Measurements from ENCODE around the gene GPR155.
A peak's percentile ranks its signal among the peaks of the same experiment; 100 is the strongest.

The GPR155 gene

DNA sequence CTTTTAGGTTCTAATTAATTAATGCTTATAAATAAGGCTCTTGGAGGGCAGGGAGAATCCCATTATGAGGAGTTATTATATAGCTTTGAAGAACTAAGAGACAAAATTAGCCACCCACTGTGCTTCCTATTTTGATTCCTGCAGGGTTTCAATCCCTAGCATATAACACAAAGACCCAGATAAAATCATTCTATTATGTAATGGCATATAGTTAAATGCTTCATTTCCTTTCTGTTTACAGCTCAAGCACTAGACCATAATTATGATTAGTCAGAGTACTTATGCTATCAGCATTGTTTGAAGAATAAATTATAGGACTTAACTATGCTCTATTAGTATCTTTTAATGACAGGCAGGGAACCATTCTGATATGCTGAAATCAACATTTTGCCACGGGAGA is 9.1 kb downstream of the GPR155 start:
- no peak for ATAC-seq
- no peaks in the 10 kb centered on the region for H3K9me3 Mint-ChIP-seq
- no peak overlapping the region for H3K27ac Mint-ChIP-seq
- H3K4me1 Mint-ChIP-seq, result peaks cover 7% of the 10 kb centered on the region
- H3K36me3 Mint-ChIP-seq, result peaks cover 6% of the 10 kb centered on the region
- H3K4me3 Mint-ChIP-seq, result no peak overlapping the region
- no peaks in the 10 kb centered on the region for H3K27me3 Mint-ChIP-seq

DNA sequence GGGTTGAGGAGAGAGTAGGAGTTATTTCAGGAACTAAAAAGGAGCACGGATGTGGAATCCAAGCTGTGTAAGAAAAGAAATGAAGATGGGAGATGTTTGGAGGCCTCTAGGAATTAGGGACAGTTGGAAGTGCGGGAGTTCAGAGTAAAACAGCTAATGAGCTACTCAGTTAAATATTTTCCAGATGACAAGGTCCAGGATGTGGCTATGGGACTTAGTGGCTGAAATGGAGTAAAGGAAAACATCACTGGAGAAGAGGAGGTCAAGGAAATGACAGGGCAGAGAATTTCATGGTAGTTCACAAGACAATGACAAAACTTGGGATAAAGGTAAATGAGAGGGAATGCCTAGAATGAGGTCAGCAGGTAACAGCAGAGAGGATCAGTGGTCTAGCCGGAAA is 13.0 kb downstream of the GPR155 start:
- Mint-ChIP-seq H3K27me3 (no peaks in the 10 kb centered on the region), H3K27ac (no peak overlapping the region), H3K4me3 (no peak overlapping the region), H3K4me1 (peaks cover 7% of the 10 kb centered on the region), H3K9me3 (no peaks in the 10 kb centered on the region), H3K36me3 (no peaks in the 10 kb centered on the region)
- no peak for ATAC-seq

DNA sequence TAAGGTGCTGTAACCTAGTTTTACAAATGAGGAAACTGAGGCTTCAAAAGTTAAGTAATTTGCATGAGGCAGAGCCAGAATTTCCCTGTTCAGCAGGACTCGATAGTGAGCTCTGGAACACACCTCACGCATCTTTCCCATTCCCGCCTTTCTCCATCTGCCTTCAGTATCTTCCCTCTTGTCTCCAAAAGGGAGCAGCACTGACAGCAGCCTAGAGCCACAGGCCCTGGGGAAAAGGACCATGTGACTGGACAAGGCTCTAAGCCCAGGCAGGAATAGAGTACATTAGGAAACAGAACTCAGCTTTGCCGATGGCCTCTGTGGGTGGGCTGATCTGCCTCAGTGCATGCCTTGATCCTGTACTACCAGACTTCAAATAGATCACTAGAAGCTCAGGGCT is 21.5 kb downstream of the GPR155 start:
- no peak overlapping the region for H3K4me3 Mint-ChIP-seq
- H3K27ac Mint-ChIP-seq, result no peak overlapping the region
- H3K36me3 Mint-ChIP-seq, result no peaks in the 10 kb centered on the region
- no peaks in the 10 kb centered on the region for H3K9me3 Mint-ChIP-seq
- ATAC-seq, result no peak
- no peaks in the 10 kb centered on the region for H3K4me1 Mint-ChIP-seq
- no peaks in the 10 kb centered on the region for H3K27me3 Mint-ChIP-seq

DNA sequence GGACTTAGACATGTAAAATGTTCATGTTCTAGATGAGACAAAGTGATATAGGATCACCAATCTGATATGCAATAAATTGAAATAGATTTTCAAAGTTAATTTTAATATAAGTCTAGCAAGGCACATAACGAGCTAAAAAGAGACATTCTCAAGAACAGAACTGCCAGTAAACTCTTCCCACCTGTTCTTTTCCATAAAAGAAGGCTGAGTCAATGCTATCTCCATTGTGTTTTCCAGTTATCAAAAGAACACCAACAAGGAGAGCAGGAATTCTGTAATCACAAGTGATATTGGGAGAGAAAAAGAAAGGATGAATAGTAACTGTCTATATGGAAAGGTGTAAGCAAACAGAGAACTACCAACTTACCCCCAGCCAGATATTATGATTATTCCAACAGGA is 25.6 kb downstream of the GPR155 start:
- Mint-ChIP-seq H3K36me3 (no peaks in the 10 kb centered on the region), H3K27ac (no peak overlapping the region), H3K4me3 (no peak overlapping the region), H3K27me3 (no peaks in the 10 kb centered on the region), H3K4me1 (no peaks in the 10 kb centered on the region), H3K9me3 (no peaks in the 10 kb centered on the region)
- no peak for ATAC-seq

DNA sequence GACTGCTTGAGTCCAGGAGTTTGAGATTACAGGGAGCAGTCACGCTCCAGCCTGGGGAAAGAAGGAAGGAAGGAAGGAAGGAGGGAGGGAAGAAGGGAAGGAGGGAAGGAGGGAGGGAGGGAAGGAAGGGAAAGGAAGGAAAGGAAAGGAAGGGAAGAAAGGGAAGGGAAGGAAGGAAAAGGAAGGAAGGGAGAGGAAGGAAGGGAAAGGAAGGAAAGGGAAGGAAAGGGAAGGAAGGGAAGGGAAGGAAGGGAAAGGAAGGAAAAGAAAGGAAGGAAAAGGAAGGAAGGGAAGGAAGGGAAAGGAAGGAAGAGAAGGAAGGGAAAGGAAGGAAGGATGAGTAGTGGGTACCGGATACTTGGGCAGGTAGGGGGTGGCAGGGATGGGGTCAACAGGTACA is 32.3 kb downstream of the GPR155 start:
- H3K4me3 Mint-ChIP-seq, result no peak overlapping the region
- ATAC-seq, result no peak

DNA sequence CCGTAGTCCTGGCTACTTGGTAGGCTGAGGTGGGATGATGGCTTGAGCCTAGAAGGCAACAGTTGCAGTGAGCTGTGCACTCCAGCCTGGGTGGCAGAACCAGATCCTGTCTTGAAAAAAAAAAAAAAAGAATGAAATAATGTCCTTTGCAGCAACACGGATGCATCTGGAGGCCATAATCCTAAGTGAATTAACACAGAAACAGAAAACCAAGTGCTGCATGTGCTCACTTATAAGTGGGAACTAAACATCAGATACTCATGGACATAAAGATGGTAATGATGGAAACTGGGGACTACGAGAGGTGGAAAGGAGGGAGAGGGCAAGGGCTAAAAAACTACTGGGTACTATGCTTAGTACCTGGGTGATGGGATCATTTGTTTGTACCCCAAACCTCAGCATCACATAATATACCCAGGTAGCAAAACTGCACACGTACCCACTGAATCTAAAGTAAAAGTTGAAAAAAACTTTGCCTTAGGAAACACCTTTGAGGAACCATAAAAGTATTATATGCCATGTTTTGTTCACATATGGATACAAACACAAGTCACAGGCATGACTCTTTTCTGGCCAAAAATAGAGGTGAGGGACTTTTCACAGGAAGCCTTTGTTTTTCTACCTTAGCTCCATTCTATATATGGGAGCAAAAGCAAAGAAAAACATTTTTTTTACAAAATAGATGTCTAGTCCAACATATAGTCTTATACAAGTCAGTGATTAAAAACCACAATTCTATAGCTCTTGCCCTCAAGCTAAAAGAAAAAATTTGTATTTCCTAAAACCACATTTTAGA is 36.6 kb downstream of the GPR155 start:
- peaks cover 11% of the 10 kb centered on the region for H3K36me3 Mint-ChIP-seq

More for the DNA sequence above, 32.3 kb downstream of the GPR155 start:
- Mint-ChIP-seq H3K27ac (no peak overlapping the region), H3K27me3 (no peaks in the 10 kb centered on the region), H3K9me3 (no peaks in the 10 kb centered on the region), H3K4me1 (peaks cover 8% of the 10 kb centered on the region), H3K36me3 (peaks cover 5% of the 10 kb centered on the region)

DNA sequence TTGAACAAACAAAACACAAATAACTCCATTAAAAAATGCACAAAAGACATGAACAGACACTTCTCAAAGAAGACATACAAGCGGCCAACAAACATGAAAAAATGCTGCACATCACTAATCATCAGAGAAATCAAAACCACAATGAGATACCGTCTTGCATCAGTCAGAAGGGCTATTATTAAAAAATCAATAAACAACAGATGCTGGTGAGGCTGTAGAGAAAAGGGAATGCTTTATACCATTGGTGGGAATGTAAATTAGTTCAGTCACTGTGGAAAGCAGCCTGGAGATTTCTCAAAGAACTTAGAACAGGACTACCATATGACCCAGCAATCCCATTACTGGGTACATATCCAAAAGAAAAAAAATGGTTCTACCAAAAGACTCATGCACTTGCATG is 37.8 kb downstream of the GPR155 start:
- no peaks in the 10 kb centered on the region for H3K27me3 Mint-ChIP-seq
- no peak overlapping the region for H3K4me3 Mint-ChIP-seq
- no peaks in the 10 kb centered on the region for H3K9me3 Mint-ChIP-seq
- H3K36me3 Mint-ChIP-seq, result peaks cover 16% of the 10 kb centered on the region
- no peak for ATAC-seq
- H3K27ac Mint-ChIP-seq, result peak overlapping the region; percentile 75
- H3K4me1 Mint-ChIP-seq, result peaks cover 15% of the 10 kb centered on the region

More for the DNA sequence above, 36.6 kb downstream of the GPR155 start:
- ATAC-seq, result no peak
- Mint-ChIP-seq H3K9me3 (no peaks in the 10 kb centered on the region), H3K27me3 (no peaks in the 10 kb centered on the region), H3K4me3 (peak overlapping the region; percentile 18), H3K27ac (peak overlapping the region; percentile 75), H3K4me1 (peaks cover 15% of the 10 kb centered on the region)

DNA sequence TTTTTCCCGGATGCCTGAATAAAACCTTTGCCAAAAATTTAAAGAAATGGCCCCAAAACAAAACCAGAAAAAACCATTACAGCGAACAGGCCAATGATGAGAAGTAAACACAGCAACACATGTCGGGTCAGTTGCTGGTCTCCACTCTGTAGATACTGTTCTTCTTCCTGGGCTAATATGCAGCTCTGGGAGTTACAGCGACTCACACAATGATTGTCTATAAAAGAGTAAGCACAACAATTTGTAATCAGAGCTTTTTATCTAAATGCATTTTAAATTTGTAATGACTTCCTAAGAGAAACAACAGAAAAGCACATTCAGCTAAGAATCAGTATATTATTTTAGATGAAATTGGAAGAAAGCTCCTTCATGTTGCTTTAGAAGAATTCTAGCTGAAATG is 40.3 kb downstream of the GPR155 start:
- ATAC-seq, result no peak
- no peaks in the 10 kb centered on the region for H3K9me3 Mint-ChIP-seq
- no peaks in the 10 kb centered on the region for H3K27me3 Mint-ChIP-seq
- H3K36me3 Mint-ChIP-seq, result peaks cover 16% of the 10 kb centered on the region
- no peak overlapping the region for H3K4me3 Mint-ChIP-seq
- H3K27ac Mint-ChIP-seq, result no peak overlapping the region
- peaks cover 15% of the 10 kb centered on the region for H3K4me1 Mint-ChIP-seq

DNA sequence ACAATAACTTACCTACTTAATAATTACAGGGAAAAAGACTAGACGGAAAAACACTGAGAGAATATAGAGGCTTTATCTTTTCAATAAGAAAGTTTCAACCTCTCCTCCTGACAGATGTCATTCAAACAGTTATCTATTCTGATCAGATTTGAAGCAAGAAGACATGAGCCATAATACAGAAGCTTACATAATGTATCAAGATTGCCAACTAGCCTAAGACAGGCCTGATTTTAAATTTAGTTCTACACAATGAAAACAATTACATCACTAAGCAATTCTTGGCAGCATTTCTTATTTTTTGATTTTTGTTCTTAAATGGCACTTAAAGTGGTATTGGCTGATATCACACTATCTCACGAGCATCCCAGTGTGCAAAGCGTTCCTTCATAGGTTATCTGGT is 41.6 kb downstream of the GPR155 start:
- H3K4me3 Mint-ChIP-seq, result no peak overlapping the region
- ATAC-seq, result no peak
- H3K27me3 Mint-ChIP-seq, result no peaks in the 10 kb centered on the region
- H3K9me3 Mint-ChIP-seq, result no peaks in the 10 kb centered on the region
- no peak overlapping the region for H3K27ac Mint-ChIP-seq
- peaks cover 21% of the 10 kb centered on the region for H3K36me3 Mint-ChIP-seq
- H3K4me1 Mint-ChIP-seq, result peaks cover 13% of the 10 kb centered on the region

DNA sequence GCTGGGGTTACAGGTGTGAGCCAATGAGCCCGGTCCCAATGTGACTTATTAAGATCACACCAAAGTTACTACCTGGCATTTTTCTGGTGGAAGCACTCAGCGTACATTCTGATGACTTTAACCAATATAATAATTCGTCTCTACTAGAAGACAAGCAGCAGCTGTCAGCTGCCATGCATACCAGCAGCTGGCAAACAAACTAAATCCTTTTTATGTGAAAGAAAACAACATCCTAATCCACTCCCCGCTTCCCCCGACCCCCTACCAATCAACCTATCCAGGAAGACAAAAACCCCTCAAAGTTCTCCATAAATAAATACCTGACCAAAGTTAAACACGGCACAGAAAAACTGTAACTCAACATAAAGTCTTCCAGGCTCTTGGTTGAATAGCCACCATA is 42.1 kb downstream of the GPR155 start:
- H3K36me3 Mint-ChIP-seq, result peaks cover 21% of the 10 kb centered on the region
- no peak overlapping the region for H3K4me3 Mint-ChIP-seq
- H3K4me1 Mint-ChIP-seq, result peaks cover 8% of the 10 kb centered on the region
- H3K27me3 Mint-ChIP-seq, result no peaks in the 10 kb centered on the region
- no peak for ATAC-seq
- H3K9me3 Mint-ChIP-seq, result no peaks in the 10 kb centered on the region
- no peak overlapping the region for H3K27ac Mint-ChIP-seq

DNA sequence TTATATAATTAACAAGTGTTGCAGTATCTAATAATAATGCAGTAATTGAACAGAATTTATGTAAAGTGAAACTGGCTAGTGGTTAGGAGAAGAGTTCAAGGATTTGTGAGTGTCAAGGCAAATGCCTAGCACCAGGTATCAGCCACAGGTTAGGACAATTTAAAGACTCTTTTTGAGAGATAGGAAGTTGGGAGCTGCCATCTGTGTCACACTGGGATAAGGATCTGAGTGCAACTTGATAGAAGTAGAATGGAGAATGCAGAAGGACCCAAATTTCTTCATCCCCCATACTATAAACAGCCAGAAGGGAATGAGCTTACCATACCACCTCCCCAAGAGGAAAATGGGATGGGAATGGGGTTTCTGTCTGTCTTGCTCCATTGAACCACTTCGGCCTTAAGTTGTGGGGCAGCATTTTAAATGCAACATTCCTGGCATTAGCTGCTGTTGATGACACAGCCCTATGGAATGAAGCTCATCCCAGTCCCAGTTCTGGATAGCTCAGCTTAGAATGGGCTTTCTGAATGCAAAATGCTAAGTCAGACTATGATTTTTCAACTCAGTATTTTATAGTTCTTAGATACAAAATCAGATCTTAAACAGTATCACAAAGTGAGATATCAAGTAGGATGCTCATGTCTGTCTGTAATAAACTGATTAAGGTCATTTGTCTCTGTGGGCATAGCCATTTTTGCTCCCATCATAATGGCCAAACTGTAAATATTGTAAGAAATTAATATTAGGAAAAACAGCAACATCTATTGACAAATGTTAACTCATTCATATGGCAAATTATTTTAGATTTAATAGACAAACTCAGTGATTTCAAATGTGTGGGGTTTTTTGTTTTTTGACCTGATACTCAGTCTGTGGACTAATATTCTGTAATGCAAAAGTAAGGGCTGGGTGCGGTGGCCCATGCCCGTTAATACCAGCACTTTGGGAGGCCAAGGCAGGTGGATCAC is 44.0 kb downstream of the GPR155 start:
- Mint-ChIP-seq H3K9me3 (no peaks in the 10 kb centered on the region), H3K36me3 (peaks cover 11% of the 10 kb centered on the region), H3K4me3 (no peak overlapping the region), H3K27ac (no peak overlapping the region), H3K4me1 (no peaks in the 10 kb centered on the region), H3K27me3 (no peaks in the 10 kb centered on the region)
- ATAC-seq, result no peak

DNA sequence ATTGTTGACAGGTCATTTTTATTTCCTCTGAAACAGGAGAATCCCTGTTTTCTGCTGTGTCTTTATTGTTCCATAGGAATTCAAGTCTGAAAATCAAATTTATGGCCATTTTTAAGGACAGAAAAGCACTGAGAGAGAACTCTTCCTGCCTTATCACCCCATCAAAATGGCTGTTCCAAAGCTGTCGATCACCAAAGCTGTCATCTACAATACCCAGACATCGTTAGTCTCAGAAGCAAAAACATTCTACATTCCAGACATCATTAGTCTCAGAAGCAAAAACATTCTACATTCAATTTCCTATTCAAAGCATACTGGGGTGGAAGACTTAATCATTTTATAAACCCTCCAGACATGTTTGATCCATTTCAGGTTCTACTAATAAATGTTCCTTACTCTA is 46.9 kb downstream of the GPR155 start:
- no peak for ATAC-seq
- Mint-ChIP-seq H3K4me1 (no peaks in the 10 kb centered on the region), H3K4me3 (no peak overlapping the region), H3K36me3 (peaks cover 9% of the 10 kb centered on the region), H3K27me3 (no peaks in the 10 kb centered on the region), H3K27ac (no peak overlapping the region), H3K9me3 (no peaks in the 10 kb centered on the region)

DNA sequence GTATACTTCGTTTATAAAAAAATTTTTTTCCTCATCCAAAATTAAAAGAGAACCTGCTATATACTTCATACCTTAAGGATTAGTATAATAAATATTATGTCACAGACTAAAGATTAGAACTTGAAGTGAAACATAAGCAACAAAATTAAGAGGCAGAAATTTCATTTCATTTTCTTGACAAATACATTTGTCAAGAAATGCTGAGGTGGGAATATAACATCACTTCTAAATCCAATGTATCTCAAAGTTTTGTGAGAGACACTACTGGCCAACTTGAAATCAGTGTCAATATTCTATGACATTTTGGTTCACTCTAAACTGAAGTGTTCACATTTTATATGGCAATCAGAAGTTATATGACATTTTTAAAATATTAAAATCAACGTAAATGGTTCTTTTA is 47.5 kb downstream of the GPR155 start:
- H3K36me3 Mint-ChIP-seq, result peaks cover 5% of the 10 kb centered on the region
- no peak overlapping the region for H3K27ac Mint-ChIP-seq

DNA sequence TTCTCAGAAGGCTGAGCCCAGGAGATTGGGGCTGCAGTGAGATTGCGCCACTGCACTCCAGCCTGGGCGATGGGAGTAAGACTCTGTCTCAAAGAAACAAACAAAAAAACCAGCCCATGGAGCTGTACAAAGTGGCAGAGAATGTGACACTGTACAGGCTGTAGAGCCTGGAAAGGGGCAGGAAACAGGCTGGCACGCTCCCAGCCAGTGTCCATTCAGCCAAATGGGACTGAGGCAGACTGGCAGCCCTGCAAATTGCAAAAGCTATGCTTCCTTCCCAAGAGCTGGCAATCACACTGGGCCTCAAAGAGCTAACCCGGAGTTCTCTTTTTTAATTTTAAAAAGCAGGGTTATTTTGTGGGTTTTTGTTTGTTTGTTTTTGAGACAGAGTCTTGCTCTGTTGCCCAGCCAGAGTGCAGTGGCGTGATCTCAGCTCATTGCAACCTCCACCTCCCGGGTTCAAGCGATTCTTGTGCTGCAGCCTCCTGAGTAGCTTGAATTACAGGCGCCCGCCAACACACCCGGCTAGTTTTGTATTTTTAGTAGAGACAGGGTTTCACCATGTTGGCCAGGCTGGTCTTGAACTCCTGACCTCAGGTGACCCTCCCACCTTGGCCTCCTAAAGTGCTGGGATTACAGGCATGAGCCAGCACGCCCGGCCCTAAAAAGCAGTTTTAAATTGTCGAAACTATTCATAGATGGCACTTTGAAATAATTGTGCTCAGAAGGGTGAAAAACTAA is 48.5 kb downstream of the GPR155 start:
- Mint-ChIP-seq H3K27ac (no peak overlapping the region), H3K36me3 (peaks cover 5% of the 10 kb centered on the region), H3K4me1 (no peaks in the 10 kb centered on the region), H3K27me3 (no peaks in the 10 kb centered on the region), H3K9me3 (no peaks in the 10 kb centered on the region), H3K4me3 (no peak overlapping the region)
- ATAC-seq, result no peak

More for the DNA sequence above, 47.5 kb downstream of the GPR155 start:
- Mint-ChIP-seq H3K9me3 (no peaks in the 10 kb centered on the region), H3K4me1 (no peaks in the 10 kb centered on the region), H3K4me3 (no peak overlapping the region), H3K27me3 (no peaks in the 10 kb centered on the region)
- no peak for ATAC-seq

DNA sequence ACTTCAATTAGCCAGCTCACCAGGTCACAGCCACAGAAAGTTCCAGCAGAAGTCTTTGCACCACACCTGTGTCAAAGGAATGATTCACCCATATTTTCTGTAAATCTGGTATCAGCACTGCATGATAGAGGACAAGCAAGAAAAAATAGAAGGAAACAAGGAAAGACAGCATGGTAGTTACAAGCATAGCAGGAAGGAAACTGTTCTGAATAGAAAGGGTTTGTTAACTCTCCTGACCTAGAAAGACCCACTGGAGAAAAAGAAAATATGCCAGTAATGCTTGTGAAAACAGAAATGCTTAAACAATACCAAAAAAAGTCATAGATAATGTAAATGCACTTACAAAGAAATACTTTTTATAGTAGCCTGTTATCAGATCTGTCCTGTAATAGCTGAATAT is 50.5 kb downstream of the GPR155 start:
- Mint-ChIP-seq H3K4me1 (no peaks in the 10 kb centered on the region), H3K36me3 (peaks cover 6% of the 10 kb centered on the region), H3K27me3 (no peaks in the 10 kb centered on the region), H3K4me3 (no peak overlapping the region), H3K9me3 (no peaks in the 10 kb centered on the region), H3K27ac (no peak overlapping the region)
- ATAC-seq, result no peak
